ACHN (cell line): ENCODE results near the gene SUMO4.
"Not testable (repeated sequence)": the region's sequence is repeated elsewhere in the genome, so short reads cannot be mapped to it uniquely, and the experiment has no call there.

Experiments used
- DNase-seq: peaks from one replicate; pipeline ENCODE4 v3.0.0-alpha.2; 2015
- in situ Hi-C: cut with HindIII; loops from 2 replicates; pipeline ENCODE4 v1.10.0; 2017; ENCODE audit warnings: low sequenced_read_pairs, low pct_ligation_motif_present, low pct_unique_long_range_greater_than_20kb

The SUMO4 gene

GRCh38 chr6:149444360-149445094, 44.5 kb downstream of the SUMO4 start:
- in situ Hi-C loops, result loop anchor here (25.0 kb wide), 1 partner anchor 357 kb away; no protein-coding TSS in a partner anchor
- not testable (repeated sequence) for DNase-seq

- DNase-seq, result no peak
- in situ Hi-C loops, result loop anchor here (25.0 kb wide), 1 partner anchor 358 kb away; no protein-coding TSS in a partner anchor
Observed at GRCh38 chr6:149445095-149445466, 45.0 kb downstream of the SUMO4 start.

- DNase-seq, result no peak
- in situ Hi-C loops, result loop anchor here (25.0 kb wide), 1 partner anchor 358 kb away; no protein-coding TSS in a partner anchor
Observed at GRCh38 chr6:149445573-149445972, 45.5 kb downstream of the SUMO4 start.

GRCh38 chr6:149446791-149447376, 46.8 kb downstream of the SUMO4 start:
- in situ Hi-C loops, result loop anchor here (25.0 kb wide), 1 partner anchor 360 kb away; no protein-coding TSS in a partner anchor
- DNase-seq, result no peak

GRCh38 chr6:149448821-149449453, 48.9 kb downstream of the SUMO4 start:
- no peak for DNase-seq
- in situ Hi-C loops, result loop anchor here (25.0 kb wide), 1 partner anchor 362 kb away; no protein-coding TSS in a partner anchor

- DNase-seq, result no peak
- in situ Hi-C loops, result loop anchor here (25.0 kb wide), 1 partner anchor 363 kb away; no protein-coding TSS in a partner anchor
Observed at GRCh38 chr6:149449831-149450678, 50.0 kb downstream of the SUMO4 start.
